GM12875 (cell line): ENCODE data around the gene GLG1.
"Not testable (repeated sequence)": the region's sequence is repeated elsewhere in the genome, so short reads cannot be mapped to it uniquely, and the experiment has no call there.

Experiments
- H3K4me3 ChIP-seq: one replicate; pipeline ENCODE4 v1.5.1; 2011; ENCODE audit warnings: low read depth, low read length, control low read depth
- TF ChIP-seq, protein P1 (sequence below): IDR thresholded peaks from 2 replicates; pipeline ENCODE4 v1.5.1; 2011; ENCODE audit warnings: low read depth, mild to moderate bottlenecking, control low read depth, inconsistent platforms, low read length, moderate library complexity, borderline replicate concordance; ENCODE audit not compliant: insufficient read depth

GLG1 gene

GRCh38 chr16:74450967-74451760 lies 155.8 kb downstream of the GLG1 start:
- TF ChIP-seq, protein P1, sequence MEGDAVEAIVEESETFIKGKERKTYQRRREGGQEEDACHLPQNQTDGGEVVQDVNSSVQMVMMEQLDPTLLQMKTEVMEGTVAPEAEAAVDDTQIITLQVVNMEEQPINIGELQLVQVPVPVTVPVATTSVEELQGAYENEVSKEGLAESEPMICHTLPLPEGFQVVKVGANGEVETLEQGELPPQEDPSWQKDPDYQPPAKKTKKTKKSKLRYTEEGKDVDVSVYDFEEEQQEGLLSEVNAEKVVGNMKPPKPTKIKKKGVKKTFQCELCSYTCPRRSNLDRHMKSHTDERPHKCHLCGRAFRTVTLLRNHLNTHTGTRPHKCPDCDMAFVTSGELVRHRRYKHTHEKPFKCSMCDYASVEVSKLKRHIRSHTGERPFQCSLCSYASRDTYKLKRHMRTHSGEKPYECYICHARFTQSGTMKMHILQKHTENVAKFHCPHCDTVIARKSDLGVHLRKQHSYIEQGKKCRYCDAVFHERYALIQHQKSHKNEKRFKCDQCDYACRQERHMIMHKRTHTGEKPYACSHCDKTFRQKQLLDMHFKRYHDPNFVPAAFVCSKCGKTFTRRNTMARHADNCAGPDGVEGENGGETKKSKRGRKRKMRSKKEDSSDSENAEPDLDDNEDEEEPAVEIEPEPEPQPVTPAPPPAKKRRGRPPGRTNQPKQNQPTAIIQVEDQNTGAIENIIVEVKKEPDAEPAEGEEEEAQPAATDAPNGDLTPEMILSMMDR, result no peak

GRCh38 chr16:74450236-74450635 lies 156.7 kb downstream of the GLG1 start:
- no peak overlapping the region for H3K4me3 ChIP-seq
- TF ChIP-seq, protein P1, result no peak

More at GRCh38 chr16:74450967-74451760, 155.8 kb downstream of the GLG1 start:
- no peak overlapping the region for H3K4me3 ChIP-seq

GRCh38 chr16:74449470-74449869 lies 157.4 kb downstream of the GLG1 start:
- TF ChIP-seq, protein P1, result no peak
- no peak overlapping the region for H3K4me3 ChIP-seq

GRCh38 chr16:74448990-74449389 lies 157.9 kb downstream of the GLG1 start:
- TF ChIP-seq, protein P1, result no peak
- no peak overlapping the region for H3K4me3 ChIP-seq

DNA sequence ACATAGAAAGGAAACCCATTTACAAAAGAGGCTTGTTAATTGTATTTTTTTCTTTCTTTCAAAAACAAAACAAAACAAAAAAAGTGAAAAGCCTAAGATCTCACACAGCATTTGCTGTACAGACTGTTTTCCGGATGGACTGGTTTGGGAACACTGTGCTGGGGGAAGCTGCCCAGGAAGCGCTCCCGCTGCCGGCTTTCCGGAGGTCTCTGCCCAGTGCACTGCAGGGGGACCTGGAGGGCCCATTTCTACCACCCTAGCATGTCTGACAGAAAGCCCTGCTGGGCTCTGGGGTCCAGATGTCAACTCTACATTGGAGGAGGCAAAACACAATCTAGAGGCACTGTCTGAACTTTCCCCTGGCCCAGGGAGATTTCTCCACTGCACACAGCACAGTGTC lies 159.3 kb downstream of the GLG1 start:
- H3K4me3 ChIP-seq, result no peak overlapping the region
- TF ChIP-seq, protein P1, result no peak

- TF ChIP-seq, protein P1, result no peak
- no peak overlapping the region for H3K4me3 ChIP-seq
Measured at GRCh38 chr16:74446866-74447265, 160.0 kb downstream of the GLG1 start.

- not testable (repeated sequence) for H3K4me3 ChIP-seq
Measured at GRCh38 chr16:74443624-74444346, 163.1 kb downstream of the GLG1 start.
